22Rv1 (cell line): ENCODE measurements around the gene NRXN2.
A peak's percentile ranks its signal among the peaks of the same experiment; 100 is the strongest.

ENCODE experiments used
- H3K27ac ChIP-seq: fragments of 450-650 bp; 2 replicates; pipeline ENCODE4 v1.5.1; 2017
- ZFX ChIP-seq: fragments of 450-650 bp; IDR thresholded peaks from 2 replicates; pipeline ENCODE4 v1.6.1; 2017; ENCODE audit warnings: antibody characterized with exemption, borderline replicate concordance
- TF ChIP-seq, protein P1 (sequence below): fragments of 450-650 bp; IDR thresholded peaks from 2 replicates; pipeline ENCODE4 v1.5.1; 2017; ENCODE audit warnings: mild to moderate bottlenecking

The NRXN2 gene

DNA sequence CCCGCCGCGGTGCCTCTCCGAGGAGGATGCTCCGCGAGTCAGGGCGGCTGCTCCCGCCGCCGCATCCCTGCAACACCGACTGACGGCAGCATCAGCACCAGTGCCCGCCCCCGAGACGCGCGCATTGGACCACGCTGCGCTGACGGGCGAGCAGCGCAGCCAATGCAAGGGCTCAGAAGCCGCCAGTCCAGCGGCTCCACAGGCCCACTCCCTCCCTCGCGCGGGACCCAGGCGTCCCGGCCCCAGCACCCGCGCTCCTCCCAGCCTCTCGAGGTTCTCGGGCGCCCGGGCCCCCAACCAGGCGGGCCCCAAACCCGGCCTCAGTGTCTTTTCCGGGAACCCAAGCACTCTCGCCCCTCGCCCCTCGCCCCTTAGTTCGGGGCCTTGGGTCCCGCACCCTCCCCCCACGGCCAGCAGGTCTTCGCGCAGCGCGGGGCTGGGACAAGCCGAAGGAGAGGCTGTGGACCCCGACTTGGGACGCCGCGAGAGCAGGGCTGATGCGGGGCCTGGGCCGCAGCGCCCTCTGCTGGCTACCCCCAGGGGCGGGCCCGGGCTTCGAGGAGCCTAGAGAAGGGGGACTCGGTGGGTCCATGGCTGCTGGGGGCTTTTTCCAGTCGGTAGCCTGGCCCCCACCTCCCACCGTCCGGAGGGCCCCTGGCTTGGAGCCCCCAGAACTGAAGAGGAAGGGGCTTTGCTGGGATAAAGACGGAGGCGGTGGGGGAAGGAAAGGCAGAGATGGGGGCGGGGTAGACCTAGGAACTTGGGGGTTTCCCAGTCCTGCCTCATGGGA lies at the start of gene NRXN2:
TSS of gene NRXN2 (minus strand) at position 81 of the 790 bp plus-strand sequence. CDS start 9,498 bp downstream, outside the sequence.
- TF ChIP-seq, protein P1, sequence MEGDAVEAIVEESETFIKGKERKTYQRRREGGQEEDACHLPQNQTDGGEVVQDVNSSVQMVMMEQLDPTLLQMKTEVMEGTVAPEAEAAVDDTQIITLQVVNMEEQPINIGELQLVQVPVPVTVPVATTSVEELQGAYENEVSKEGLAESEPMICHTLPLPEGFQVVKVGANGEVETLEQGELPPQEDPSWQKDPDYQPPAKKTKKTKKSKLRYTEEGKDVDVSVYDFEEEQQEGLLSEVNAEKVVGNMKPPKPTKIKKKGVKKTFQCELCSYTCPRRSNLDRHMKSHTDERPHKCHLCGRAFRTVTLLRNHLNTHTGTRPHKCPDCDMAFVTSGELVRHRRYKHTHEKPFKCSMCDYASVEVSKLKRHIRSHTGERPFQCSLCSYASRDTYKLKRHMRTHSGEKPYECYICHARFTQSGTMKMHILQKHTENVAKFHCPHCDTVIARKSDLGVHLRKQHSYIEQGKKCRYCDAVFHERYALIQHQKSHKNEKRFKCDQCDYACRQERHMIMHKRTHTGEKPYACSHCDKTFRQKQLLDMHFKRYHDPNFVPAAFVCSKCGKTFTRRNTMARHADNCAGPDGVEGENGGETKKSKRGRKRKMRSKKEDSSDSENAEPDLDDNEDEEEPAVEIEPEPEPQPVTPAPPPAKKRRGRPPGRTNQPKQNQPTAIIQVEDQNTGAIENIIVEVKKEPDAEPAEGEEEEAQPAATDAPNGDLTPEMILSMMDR: peak; percentile 99
- TF ChIP-seq ZFX: no peak

DNA sequence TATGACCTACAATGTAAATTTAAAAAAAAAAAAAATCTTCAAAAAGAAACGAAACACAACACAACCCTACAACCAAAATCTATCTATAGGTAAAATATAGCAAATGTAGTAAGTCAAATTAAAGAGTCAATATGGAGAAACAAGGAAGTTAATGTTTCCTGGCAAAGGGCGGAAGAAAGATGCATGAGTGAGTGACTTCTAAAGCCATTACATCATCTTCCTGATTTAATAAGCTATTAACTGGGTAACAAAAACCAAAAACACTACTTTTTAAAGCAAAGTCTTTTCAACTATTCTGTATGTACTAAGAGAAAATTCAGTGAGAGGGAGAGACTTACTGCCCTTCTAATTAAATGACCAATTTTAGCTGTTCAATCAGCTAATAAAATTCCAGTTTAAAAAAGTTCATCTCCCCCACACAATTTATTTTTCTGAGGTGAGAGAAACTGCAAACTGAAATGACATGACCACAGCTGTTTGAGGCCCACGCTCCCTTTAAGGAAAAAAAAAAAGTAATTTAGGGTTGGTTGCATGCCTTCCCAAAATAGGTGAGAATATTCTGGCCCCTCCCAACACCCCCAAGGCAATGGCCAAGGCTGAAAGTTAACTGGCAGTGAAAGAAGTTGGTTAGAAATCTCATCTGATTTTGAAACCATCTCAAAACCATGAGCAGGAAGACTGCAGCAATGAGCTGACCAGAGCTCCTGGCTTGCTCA lies 49.5 kb upstream of the NRXN2 start:
- TF ChIP-seq ZFX: no peak
- TF ChIP-seq, protein P1: no peak
- 0 out of 2 replicates have a peak overlapping the region, but pooled peaks have one; percentile 29 for H3K27ac ChIP-seq

More for the DNA sequence above, at the start of gene NRXN2:
- H3K27ac ChIP-seq: no peak within 1 kb of the TSS

DNA sequence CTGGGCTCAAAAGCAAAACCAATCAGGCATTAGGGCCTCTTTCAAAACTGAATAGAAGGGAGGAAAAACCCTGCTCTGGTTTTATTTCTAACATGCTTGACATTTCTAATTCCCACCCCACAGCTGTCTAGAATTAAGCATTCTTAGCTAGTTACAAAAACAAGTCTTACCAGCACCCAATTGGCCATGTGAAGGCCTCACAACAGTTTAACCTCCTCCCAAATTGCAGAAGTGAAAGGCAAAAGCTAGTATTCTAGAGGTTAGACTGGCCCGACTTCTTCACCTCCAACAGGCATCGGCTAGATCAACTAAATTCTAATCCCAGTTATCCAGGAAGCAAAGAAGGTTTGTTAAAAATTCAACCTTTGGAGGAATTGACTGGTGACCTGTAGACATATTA lies 48.9 kb upstream of the NRXN2 start:
- TF ChIP-seq ZFX: no peak
- TF ChIP-seq, protein P1: no peak
- H3K27ac ChIP-seq: 0 out of 2 replicates have a peak overlapping the region, but pooled peaks have one; percentile 29

DNA sequence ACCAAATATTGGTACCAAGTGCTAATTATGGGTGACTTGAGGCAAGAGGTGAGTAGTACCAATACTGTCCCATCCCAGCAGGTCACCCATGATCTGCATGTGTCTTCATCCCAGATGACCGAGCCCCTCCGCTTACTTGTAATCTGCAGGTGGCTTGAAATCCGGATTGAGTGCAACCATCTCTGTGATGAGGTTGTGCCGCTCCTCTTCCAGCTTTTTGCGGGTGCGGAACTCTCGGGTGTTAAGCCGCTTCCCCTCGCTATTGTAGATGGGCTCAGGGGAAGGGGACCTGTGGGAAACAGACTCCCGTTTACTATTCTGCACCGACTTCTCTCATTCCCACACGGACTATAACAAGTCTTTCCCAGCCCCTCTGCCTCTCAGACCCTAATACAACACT lies 47.1 kb upstream of the NRXN2 start:
- TF ChIP-seq, protein P1: no peak
- no peak for TF ChIP-seq ZFX
- H3K27ac ChIP-seq: no peak overlapping the region

DNA sequence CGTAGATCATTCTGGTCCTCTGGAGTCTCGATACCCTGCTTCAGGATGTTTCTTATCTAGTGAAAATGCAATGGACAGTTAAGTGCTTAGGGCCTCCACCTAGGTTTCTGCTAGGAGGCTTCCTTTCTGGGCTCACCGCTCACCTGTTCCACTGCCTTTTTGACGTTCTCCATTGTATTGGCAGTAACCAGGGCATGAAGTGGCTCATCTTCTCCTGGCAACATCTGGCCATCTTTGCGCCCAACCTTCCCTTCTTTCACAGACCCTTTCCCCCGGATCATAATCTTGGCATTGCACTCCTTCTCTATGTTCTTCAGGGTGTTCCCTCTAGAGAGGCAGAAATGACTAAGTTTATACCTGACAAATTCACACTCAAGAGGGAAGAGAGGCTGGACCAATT lies 46.3 kb upstream of the NRXN2 start:
- no peak overlapping the region for H3K27ac ChIP-seq
- TF ChIP-seq, protein P1: no peak
- no peak for TF ChIP-seq ZFX

DNA sequence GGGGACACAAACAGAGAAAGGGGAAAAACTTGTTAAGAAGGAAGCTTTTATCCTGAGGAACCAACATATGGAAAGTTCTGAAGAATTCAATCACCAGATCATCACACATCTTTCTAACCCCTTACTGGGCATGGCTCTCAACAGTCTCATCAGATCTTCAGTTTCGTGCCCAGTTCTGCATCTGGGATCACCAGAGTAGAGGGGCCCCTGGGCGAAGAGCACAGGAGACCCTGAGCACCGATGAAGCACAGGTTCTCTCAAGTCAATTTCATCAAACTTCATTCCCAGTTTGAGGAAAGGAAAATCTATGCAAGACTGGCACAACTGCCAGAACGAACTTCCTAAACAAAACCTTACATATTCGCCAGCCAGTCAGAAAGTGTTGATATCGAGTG lies 45.3 kb upstream of the NRXN2 start:
- 0 out of 2 replicates have a peak overlapping the region, but pooled peaks have one; percentile 12 for H3K27ac ChIP-seq
- TF ChIP-seq, protein P1: no peak
- no peak for TF ChIP-seq ZFX
